ENCODE results near the gene ARGFX. TPM values are rescaled to one million over a fixed set of nuclear protein-coding genes. Genes with fewer than 3 reads are reported as not detected.
"Not testable (repeated sequence)": the region's sequence is repeated elsewhere in the genome, so short reads cannot be mapped to it uniquely, and the experiment has no call there.

ARGFX gene
- not detected for total RNA-seq

DNA sequence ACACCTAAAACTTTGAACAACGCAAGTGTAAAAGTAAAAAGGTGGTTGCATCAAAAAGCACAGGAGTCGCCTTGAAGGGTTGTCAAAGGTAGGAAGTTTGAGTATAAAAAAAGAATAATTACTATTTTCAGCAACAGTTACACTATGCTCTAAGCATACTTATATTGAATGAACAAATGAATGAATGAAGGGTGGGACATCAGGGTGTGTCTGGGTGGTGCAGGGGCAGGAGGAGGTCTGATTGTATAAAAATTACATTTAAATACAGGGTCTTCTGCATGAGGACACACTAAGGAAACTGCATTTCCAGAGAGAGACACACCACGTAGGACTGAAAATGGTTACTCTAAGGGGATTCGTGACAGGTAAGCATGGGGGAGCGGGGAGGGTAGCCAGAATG, at the start of gene ARGFX:
Gene ARGFX, plus strand, starts transcription at position 301 of the 400 bp plus-strand sequence. CDS start 2,765 bp downstream, outside the sequence.
- intact Hi-C loops (cut with DNase I): no loop called here
- DNase-seq (ENCODE audit: low spot score) (no peak), ATAC-seq (no peak)

DNA sequence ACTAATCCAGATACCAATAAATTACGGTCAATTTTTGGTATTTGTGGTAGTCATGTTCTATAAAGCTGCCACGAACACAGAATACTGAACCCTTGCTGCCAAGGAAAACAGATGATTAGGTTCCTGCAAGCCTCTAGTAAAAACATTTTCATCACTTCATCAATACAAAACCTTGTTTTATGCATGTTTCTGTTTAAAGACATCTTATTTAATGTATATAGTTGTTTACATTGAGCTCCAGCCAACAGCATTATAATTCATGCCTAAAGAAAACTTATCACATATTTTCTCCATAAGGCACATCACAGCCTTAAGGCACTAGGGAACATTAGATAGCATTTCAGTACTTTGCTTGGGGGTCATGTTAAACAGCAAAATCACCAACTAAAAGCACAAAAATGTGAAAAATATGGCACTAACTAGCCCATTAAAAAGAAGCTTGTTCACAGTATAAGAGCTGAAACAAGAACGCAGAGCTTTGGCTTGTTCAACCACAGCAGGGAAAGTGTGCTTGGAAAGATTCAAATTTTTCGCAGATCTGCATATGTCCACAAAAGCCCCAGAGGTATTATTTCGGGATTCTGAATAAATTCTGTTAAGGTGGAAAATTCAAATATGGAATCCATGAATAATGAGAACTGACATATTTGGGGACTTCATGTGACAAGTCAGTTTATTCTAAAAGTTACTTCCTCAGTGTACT, 49.6 kb upstream of the ARGFX start:
- DNase-seq (ENCODE audit: low spot score) (no peak), ATAC-seq (no peak)
- intact Hi-C loops (cut with DNase I): no loop called here

DNA sequence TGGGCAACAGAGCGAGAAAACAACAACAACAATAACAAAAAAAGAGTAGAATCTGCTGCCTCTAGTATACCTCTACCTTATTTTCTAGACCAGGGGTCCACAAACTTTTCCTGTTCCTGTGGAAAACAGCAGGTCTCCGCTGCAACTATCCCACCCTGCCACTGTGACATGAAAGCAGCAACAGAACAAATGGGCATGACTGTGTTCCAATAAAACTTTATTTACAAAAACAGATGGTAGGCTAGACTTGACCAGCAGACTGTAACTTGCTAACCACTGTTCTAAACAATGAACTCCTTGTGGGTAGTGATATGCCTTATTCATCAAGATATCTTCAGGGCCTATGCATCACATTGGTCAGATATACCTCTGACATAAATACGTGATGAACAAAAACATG, 47.2 kb upstream of the ARGFX start:
- ATAC-seq: no peak
- intact Hi-C loops (cut with DNase I): no loop called here
- no peak for DNase-seq (ENCODE audit: low spot score)

DNA sequence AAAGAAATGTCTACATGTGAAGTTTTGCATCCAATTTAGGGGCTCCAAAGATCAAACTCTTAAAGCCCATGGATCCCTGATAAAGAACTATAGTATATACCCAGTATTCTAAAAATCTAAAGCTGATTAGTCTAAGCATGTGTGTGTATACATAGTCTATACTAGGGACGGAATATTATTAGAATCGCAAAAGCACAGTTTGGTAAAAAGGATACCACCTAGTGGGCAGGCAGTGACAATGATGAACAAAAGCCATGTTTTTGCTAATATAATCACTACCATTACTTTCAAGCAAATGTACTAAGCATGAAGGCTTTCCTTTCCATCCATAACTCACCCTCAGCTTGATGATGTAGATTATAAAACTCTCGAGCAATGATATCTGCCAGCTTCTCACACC, 38.4 kb upstream of the ARGFX start:
- intact Hi-C loops (cut with DNase I): no loop called here
- no peak for ATAC-seq
- no peak for DNase-seq (ENCODE audit: low spot score)

DNA sequence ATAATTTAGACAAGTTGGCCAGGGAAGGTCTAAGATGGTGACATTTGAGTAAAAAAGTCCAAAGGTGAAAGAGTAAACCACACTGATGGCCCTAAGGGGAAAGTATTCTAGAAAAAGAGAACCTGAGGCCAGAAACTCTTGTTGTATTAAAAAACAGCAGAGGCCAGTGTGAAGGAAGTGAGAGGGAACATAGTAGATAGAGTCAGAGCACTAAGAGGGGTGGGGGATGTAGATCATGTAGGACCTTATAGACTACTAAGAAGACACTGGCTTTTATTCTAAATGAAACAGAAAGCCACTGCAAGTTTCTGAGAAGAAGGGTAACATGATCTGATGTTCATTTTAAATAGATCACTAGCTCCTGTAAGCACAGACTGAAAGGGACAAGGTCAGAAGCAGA, 36.5 kb upstream of the ARGFX start:
- ATAC-seq (no peak), DNase-seq (ENCODE audit: low spot score) (no peak)
- intact Hi-C loops (cut with DNase I): no loop called here

DNA sequence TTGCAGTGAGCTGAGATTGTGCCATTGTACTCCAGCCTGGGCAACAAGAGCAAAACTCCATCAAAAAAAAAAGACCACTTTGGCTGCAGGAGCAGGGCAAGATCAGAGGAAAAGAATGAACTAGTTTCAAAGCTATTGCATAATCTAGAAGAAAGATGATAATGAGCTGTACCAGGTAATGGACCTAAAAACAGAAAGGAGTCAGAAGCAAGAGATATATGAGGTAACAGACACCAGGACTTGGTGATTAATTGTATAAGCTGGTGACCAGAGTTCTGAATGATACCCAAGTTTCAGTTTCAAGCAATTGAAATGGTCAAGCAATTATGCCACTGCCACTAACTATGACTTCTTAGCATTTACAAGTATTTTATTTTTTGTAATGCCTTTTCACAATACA, 24.8 kb upstream of the ARGFX start:
- ATAC-seq (no peak), DNase-seq (ENCODE audit: low spot score) (no peak)
- intact Hi-C loops (cut with DNase I): loop anchor here (5.0 kb wide), 1 partner anchor 1139 kb away; the partner anchor contains the start of gene PARP14

DNA sequence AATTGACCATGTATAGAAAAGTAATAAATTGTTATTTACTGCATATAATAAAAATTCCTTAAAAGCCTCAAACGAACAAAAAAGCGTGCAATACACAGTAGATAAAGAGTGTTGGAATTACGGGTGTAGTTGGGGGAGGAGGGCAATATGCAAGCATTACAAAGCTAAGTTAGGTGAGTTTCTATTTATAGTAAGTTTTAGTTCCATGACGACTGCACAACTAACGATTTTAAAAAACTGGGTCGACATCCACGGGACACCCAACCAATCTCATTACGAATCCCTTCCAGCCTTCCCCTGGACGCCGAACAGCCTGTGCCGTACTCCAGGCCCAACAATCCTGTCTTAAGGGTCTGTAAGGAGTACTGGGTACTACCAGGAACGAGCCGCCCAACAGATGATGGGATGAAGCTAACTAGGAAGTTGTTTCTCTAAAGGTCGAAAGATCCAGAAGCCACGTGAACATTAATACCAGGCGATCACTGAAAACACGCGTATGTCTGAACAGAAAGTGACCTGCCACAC, 22.6 kb upstream of the ARGFX start:
- ATAC-seq: no peak

DNA sequence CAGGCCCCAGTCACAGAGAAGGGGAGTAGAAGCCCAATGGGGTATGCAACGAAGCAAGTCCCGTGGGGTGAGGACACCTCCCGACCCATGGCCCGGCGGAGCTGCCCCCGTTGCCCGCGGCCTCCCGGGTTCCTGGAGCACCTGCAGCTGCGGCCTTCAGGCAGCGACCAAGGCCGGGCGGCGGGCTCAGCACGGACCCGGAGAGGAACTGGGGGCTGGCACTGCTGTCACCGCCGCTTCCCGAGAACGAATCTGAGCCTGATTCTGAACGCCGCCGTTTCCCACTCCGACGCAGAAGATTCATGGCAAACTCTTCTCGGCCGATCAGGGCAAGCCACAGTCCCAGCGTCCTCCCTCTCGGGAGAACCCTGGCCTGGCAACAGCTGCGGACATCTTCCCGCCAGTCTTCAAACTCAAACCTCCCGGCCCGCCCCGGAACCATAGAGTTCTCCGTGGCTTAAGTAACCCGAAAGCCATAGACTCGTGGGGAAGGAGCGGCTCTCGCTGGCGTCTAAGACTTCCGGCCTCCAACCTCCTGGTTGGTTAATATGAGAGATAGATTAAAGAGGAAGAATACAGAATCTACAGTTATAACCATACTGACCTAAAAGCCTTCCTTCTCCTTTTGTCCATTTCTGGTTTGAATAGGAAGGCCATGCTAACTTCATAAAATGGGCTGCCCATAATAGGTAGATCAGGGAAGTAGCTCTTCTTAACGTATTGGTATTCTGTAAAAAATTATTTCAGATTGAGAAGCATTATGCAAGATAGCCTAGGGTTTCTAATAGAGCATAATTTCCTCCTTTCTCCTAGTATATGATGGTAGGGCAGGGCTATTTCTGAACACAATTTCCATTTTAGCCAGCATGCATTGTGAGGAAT, 21.9 kb upstream of the ARGFX start, which contains the start of gene POLQ:
Gene POLQ, minus strand, starts transcription at position 415 of the 882 bp plus-strand sequence. Its CDS starts 111 bp downstream, at position 304.
- intact Hi-C loops (cut with DNase I): no loop called here
- peak; percentile 99 for ATAC-seq
- peak; percentile 91 for DNase-seq (ENCODE audit: low spot score)

More for the DNA sequence above, 22.6 kb upstream of the ARGFX start:
- no peak for DNase-seq (ENCODE audit: low spot score)
- intact Hi-C loops (cut with DNase I): no loop called here

DNA sequence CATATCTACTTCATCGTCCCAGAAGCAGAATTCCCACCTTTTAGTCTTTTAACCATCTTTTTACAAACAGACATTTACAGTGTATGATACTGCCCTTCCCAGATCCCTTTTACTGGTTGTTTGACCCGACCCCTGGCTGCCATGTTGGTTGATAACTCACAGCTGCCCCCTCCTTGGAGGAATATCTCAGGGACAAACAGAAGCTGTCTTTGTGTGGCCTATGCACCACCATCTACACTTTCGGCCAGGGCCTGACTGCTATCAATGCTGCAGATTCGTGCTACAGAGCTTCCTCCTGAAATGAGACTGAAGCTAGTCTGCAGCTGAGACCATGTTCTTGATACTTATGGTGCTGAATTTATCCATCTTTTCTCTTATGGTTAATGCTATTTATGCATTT, 15.4 kb upstream of the ARGFX start:
- ATAC-seq: no peak
- intact Hi-C loops (cut with DNase I): no loop called here
- no peak for DNase-seq (ENCODE audit: low spot score)

DNA sequence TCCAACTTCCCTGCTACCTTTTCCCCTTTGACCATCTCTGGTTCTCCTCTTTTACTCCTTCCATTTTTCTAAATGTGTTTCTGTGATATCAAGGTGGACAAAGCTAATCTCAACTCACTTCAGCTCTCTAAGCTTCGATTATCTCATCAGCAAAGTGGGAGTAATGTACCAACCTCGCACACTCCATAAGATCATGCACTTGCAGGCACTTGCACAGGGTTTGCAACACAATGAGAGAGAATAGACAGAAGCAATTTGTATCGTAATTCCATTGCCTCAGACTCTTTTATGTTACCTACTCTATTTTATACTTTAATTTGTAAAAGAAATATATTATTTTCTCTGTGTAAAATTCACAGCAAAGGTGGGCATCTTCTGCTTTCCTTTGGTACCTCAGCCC, 15.0 kb upstream of the ARGFX start:
- intact Hi-C loops (cut with DNase I): no loop called here
- DNase-seq (ENCODE audit: low spot score): no peak
- ATAC-seq: no peak

DNA sequence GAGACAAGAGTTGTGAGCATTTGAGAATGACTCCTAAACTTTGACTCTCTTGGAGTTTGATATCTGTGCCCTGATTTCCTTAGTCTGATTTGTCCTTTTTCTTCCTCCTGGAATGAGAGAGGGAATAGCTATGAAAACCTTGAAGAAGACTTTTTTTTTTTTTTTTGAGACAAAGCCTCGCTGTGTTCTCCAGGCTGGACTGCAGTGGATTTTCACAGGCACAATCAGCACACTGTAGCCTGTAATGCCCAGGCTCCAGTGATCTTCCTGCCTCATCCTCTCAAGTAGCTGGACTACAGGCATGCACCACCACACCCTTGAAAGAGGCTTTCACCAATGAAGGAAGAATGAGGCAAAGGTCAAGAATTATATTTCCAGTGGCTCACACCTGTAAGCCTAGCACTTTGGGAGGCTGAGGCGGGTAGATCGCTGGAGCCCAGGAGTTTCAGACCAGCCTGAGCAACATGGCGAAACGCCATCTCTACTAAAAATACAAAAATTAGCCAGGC, 10.3 kb upstream of the ARGFX start:
- ATAC-seq (no peak), DNase-seq (ENCODE audit: low spot score) (no peak)
- intact Hi-C loops (cut with DNase I): no loop called here

DNA sequence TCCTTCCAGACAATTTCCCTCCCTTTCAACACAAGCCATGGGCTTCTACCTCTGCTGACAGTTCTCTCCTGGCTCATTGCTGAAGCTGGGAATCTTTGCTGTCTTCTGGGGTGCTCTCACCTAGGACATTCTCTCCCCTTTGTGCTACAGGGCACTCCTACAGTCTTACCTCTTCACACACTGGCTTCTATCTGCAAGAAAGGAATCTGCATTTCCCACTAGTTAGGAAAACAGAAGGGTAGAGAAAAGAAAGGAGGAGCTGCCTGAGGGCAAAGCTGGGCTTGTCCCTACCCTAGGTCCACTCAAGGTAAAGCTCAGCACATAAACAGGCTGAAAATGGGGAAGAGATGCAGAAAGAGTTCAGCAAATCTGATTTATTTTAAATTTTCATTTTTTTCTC, 5.6 kb upstream of the ARGFX start:
- intact Hi-C loops (cut with DNase I): no loop called here
- ATAC-seq: no peak
- no peak for DNase-seq (ENCODE audit: low spot score)

DNA sequence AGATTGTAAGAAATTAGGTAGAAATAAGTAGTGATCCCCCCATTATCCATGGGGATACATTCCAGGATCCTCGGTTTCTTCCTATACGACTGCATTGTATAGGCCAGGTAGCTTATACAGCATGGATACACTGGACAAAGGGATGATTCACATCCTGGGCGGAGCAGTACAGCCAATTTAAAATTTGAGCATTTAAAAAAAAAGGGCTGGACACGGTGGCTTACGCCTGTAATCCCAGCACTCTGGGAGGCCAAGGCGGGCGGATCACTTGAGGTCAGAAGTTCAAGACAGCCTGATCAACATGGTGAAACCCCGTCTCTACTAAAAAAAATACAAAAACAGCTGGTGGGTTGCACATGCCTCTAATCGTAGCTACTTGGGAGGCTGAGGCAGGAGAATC, 976 bp upstream of the ARGFX start:
- DNase-seq (ENCODE audit: low spot score): no peak
- ATAC-seq: no peak
- intact Hi-C loops (cut with DNase I): no loop called here

DNA sequence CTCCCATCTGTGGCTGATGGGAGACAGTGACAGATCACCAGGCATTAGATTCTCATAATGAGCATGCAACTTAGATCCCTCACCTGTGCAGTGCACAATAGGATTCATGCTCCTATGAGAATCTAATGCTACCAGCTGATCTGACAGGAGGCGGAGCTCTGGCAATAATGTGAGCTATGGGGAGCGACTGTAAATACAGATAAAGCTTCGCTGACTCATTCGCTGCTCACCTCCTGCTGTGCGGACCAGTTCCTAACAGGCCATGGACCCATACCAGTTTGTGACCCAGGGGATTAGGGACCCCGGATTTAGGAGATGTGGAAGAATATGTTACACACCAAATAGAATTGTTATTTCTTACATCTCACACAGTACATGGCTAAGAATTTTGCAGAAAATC, 6.7 kb downstream of the ARGFX start:
- intact Hi-C loops (cut with DNase I): no loop called here
- DNase-seq (ENCODE audit: low spot score) (no peak), ATAC-seq (no peak)

DNA sequence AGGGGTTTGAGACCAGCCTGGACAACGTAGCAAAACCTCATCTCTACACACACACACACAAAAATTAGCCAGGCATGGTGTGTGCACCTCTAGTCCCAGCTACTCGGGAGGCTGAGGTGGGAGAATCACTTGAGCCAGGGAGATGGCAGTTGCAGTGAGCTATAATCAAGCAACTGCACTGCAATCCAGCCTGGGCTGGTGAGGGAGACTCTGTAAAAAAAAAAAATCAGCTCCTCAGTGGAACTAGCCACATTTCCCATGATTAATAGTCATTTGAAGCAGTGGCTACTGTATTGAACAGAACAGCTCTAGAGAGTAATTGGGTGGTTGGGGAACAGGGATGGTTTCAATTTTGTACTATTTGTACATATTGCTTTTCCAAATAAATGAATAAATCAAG, 13.9 kb downstream of the ARGFX start:
- intact Hi-C loops (cut with DNase I): no loop called here
- no peak for ATAC-seq
- DNase-seq (ENCODE audit: low spot score): no peak

DNA sequence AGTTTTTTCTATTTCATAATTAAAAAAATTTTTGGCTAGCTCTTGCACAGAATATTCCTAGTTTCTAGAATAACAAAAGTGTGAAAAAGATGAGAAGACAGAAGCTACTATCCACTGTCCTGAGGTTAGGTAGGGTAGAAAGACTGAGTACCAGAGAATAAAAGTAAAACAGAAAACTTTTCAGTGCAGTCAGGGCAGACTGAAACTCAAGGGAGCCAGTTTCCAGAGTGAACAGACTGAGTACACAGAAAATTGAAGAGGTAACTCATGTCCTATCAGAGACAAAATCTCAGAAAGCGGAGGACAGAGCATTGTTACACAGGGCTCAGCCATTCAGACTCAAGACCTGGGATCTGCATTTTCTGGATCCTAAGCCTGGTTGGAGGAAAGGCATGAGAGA, 16.7 kb downstream of the ARGFX start:
- ATAC-seq: no peak
- intact Hi-C loops (cut with DNase I): no loop called here
- no peak for DNase-seq (ENCODE audit: low spot score)

DNA sequence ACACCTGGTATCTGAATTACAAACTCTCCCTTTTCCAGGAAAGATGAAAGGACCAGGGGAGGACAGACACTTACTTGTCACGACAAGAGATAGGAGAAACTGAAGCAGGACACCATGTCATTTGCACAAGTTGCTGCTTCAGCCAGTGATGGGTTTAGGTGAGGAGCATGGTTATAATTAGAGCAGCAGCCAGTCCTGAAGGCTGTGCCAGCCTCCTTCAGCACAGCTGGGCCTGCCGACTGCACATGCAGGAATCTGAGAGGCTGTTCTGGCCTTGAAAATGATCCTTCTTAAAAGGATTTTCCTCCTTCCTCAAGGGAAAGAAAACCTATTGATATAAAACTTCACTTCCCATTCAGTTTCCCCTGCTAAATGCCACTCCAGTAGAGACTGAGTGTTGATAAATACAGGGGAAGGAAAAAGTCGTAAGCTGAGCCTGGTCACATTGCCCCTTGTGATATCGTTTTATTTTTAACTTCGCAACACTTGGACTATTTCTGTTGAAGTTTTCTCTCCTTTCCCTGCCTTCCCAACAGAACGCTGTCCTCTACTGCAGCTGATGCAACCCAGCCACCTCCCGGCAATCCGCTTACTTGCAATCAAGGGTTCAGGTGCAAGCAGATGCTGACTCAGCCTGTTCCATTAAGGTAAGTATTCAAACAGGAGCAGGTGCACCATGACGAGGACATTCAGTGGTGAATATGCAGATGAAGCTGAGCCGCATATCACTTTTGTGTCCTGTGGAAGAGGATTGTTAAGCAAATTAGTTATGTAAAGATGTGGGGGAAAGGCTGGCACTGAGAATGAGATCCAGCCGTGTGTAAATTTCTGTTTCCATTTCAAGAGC, 25.3 kb downstream of the ARGFX start, which contains the start of gene FBXO40:
Gene FBXO40, plus strand, starts transcription at position 524 of the 847 bp plus-strand sequence. CDS start 27,197 bp downstream, outside the sequence.
- DNase-seq (ENCODE audit: low spot score) (no peak), ATAC-seq (no peak)
- intact Hi-C loops (cut with DNase I): no loop called here

DNA sequence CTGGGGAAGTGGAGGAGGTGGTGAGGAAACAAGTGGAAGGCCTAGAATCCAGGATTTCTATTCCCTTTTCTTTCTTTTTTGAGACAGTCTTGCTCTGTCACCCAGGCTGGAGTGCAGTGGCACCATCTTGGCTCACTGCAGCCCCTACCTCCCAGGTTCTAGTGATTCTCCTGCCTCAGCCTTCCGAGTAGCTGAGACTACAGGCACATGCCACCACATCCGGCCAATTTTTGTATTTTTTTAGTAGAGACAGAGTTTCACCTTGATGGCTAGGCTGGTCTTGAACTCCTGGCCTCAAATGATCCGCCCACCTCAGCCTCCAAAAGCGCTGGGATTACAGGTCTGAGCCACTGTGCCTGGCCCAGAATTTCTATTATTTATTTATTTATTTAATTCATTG, 26.1 kb downstream of the ARGFX start:
- intact Hi-C loops (cut with DNase I); DNase-seq (ENCODE audit: low spot score); ATAC-seq: not testable (repeated sequence)

DNA sequence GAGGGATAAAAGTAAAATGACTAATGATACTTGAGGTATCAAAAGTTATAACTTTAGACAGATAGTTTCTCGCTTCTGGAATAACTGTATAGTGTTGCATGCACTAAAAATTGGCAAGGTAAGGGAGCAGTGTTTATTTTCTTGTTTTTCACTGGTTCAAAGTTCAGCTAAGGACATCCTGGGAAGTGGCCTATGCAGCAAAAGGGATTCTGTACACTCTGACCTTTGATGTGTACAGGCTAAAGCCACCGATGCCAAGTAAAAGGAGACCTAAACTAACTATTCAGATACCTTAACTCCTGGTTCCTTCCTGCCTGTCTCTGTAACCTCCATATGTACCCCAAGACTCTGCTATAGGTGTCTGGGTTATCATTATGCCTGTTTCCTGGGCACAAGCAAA, 27.1 kb downstream of the ARGFX start:
- ATAC-seq (no peak), DNase-seq (ENCODE audit: low spot score) (no peak)
- intact Hi-C loops (cut with DNase I): no loop called here

All from sciatic nerve (tissue), 2 donors.